H1 (cell line): ENCODE measurements around the gene NXPH2. TPM values are rescaled to one million over a fixed set of nuclear protein-coding genes. Genes with fewer than 3 reads are reported as not detected.
A peak's percentile ranks its signal among the peaks of the same experiment; 100 is the strongest.

Source experiments
- CTCF ChIA-PET: fragments of 300-600 bp; sonication (Branson Sonifier 250); formaldehyde crosslinking; loops from one replicate; lab custom pipeline; 2021; ENCODE audit not compliant: partially characterized antibody; lab: Charles Lee
- POLR2A ChIA-PET: fragments of 300-600 bp; sonication (Branson Sonifier 250); formaldehyde crosslinking; loops from one replicate; lab custom pipeline; 2021; ENCODE audit warnings: inconsistent platforms; ENCODE audit not compliant: partially characterized antibody; lab: Charles Lee
- DNase-seq, 2 experiments: peaks; one replicate each; pipeline versions ENCODE4 v3.0.0 to v3.0.0-alpha.2; 2010 to 2022; ENCODE audit warnings: low spot score in 2 of 2, low read depth in 1 of 2, mixed read lengths in 1 of 2
- FAIRE-seq: peaks from 2 replicates; lab custom pipeline; 2011; peaks lifted over from hg19 to GRCh38; lab: Jason Lieb, UNC
- H2AFZ ChIP-seq: 2 replicates; pipeline ENCODE4 v1.8.1; 2012; ENCODE audit warnings: low read length, inconsistent platforms
- H2AK5ac ChIP-seq: 2 replicates; pipeline ENCODE4 v1.6.1; 2013; ENCODE audit warnings: low read depth, low read length
- H2BK120ac ChIP-seq: replicated peaks from 2 replicates; pipeline ENCODE3; 2013; ENCODE audit warnings: low read depth, low read length, inconsistent platforms
- H2BK12ac ChIP-seq: 2 replicates; pipeline ENCODE4 v1.6.1; 2013; ENCODE audit warnings: low read depth, low read length
- H2BK15ac ChIP-seq: 2 replicates; pipeline ENCODE4 v1.6.1; 2013; ENCODE audit warnings: low read length
- H2BK20ac ChIP-seq: 2 replicates; pipeline ENCODE4 v1.6.1; 2013; ENCODE audit warnings: low read length
- H2BK5ac ChIP-seq: 2 replicates; pipeline ENCODE4 v1.6.1; 2013; ENCODE audit warnings: low read depth, low read length
- H3K14ac ChIP-seq: 2 replicates; pipeline ENCODE4 v1.6.1; 2013; ENCODE audit warnings: inconsistent platforms; ENCODE audit not compliant: insufficient read length
- H3K18ac ChIP-seq: 2 replicates; pipeline ENCODE4 v1.6.1; 2013; ENCODE audit warnings: low read length; ENCODE audit errors: extremely low read depth
- H3K23ac ChIP-seq: 2 replicates; pipeline ENCODE4 v1.6.1; 2013; ENCODE audit warnings: inconsistent platforms; ENCODE audit not compliant: insufficient read length
- H3K23me2 ChIP-seq: 2 replicates; pipeline ENCODE4 v1.6.1; 2013; ENCODE audit warnings: low read depth, low read length
- H3K27ac ChIP-seq: 2 replicates; pipeline ENCODE4 v1.6.1; 2011; ENCODE audit warnings: low read depth, low read length, inconsistent platforms
- H3K27me3 ChIP-seq, 4 experiments: replicated peaks in 1 of 4; 1 replicate in 1 of 4; 2 replicates in 3 of 4; pipeline versions ENCODE4 v1.6.1 to v1.8.1; 2011 to 2013; ENCODE audit warnings: low read length in 3 of 4, mild to moderate bottlenecking in 3 of 4, inconsistent platforms in 2 of 4, mixed read lengths in 2 of 4, moderate library complexity in 1 of 4; ENCODE audit not compliant: control insufficient read depth in 3 of 4, insufficient read depth in 3 of 4; ENCODE audit errors: extremely low read depth in 1 of 4
- H3K36me3 ChIP-seq, 4 experiments: 2 replicates each; pipeline versions ENCODE4 v1.6.1 to v1.8.1; 2011 to 2013; ENCODE audit warnings: mild to moderate bottlenecking in 4 of 4, low read length in 3 of 4, moderate library complexity in 2 of 4, control low read depth in 1 of 4, inconsistent platforms in 1 of 4; ENCODE audit not compliant: insufficient read depth in 4 of 4, control insufficient read depth in 2 of 4
- H3K4ac ChIP-seq: replicated peaks from 2 replicates; pipeline ENCODE3; 2013; ENCODE audit warnings: low read length, low read depth, mixed read lengths, inconsistent platforms; ENCODE audit not compliant: insufficient read length
- H3K4me1 ChIP-seq, 4 experiments: replicated peaks in 1 of 4; 1 replicate in 1 of 4; 2 replicates in 3 of 4; pipeline versions ENCODE4 v1.6.1 to v1.8.1; 2011 to 2013; ENCODE audit warnings: low read length in 3 of 4, inconsistent platforms in 2 of 4, mixed read lengths in 1 of 4; ENCODE audit not compliant: insufficient read depth in 4 of 4, control insufficient read depth in 3 of 4
- H3K4me2 ChIP-seq, 2 experiments: 2 replicates each; pipeline versions ENCODE4 v1.6.1 to v1.8.1; 2011 to 2013; ENCODE audit warnings: low read depth in 2 of 2, low read length in 2 of 2, control low read depth in 1 of 2, inconsistent platforms in 1 of 2, mild to moderate bottlenecking in 1 of 2; ENCODE audit not compliant: insufficient read depth in 1 of 2
- H3K4me3 ChIP-seq, 4 experiments: fragments of 200-600, 300-600 bp in 1 of 4; sonication (generic), shearing (Covaris generic), sonication (Bioruptor Twin) in 1 of 4; 2 replicates each; pipeline versions ENCODE4 v1.5.1 to v1.8.1; 2011 to 2016; ENCODE audit warnings: low read length in 4 of 4, low read depth in 3 of 4, control low read depth in 2 of 4, inconsistent platforms in 2 of 4, mild to moderate bottlenecking in 2 of 4, mixed read lengths in 1 of 4, moderate library complexity in 1 of 4; ENCODE audit not compliant: insufficient read depth in 2 of 4; ENCODE audit errors: extremely low read depth in 1 of 4
- H3K56ac ChIP-seq: replicated peaks from 2 replicates; pipeline ENCODE3; 2013; ENCODE audit warnings: low read depth, mild to moderate bottlenecking, mixed read lengths, low read length, inconsistent platforms; ENCODE audit not compliant: insufficient read length
- H3K79me1 ChIP-seq: 2 replicates; pipeline ENCODE4 v1.6.1; 2013; ENCODE audit warnings: low read depth, low read length, control low read depth
- H3K79me2 ChIP-seq, 2 experiments: 2 replicates each; pipeline versions ENCODE4 v1.6.1 to v1.8.1; 2012 to 2013; ENCODE audit warnings: low read length in 2 of 2, mild to moderate bottlenecking in 2 of 2, inconsistent platforms in 1 of 2; ENCODE audit not compliant: insufficient read depth in 2 of 2, control insufficient read depth in 1 of 2
- H3K9ac ChIP-seq, 4 experiments: replicated peaks in 1 of 4; 1 replicate in 1 of 4; 2 replicates in 3 of 4; pipeline versions ENCODE4 v1.6.1 to v1.8.1; 2011 to 2013; ENCODE audit warnings: low read depth in 3 of 4, low read length in 3 of 4, control low read depth in 2 of 4, mild to moderate bottlenecking in 2 of 4, moderate library complexity in 2 of 4, inconsistent platforms in 1 of 4; ENCODE audit errors: extremely low read depth in 1 of 4
- H3K9me3 ChIP-seq, 2 experiments: 2 replicates each; pipeline versions ENCODE4 v1.6.1 to v1.8.1; 2012 to 2013; ENCODE audit warnings: mild to moderate bottlenecking in 2 of 2, moderate library complexity in 2 of 2, control low read depth in 1 of 2, inconsistent platforms in 1 of 2, low read depth in 1 of 2, low read length in 1 of 2, mixed read lengths in 1 of 2; ENCODE audit not compliant: insufficient read depth in 2 of 2
- H4K20me1 ChIP-seq, 2 experiments: replicated peaks in 1 of 2; 2 replicates each; pipeline versions ENCODE3 to v1.8.1; 2011 to 2013; ENCODE audit warnings: inconsistent platforms in 2 of 2, low read length in 2 of 2, mild to moderate bottlenecking in 1 of 2; ENCODE audit not compliant: insufficient read depth in 2 of 2, control insufficient read depth in 1 of 2
- H4K5ac ChIP-seq: 2 replicates; pipeline ENCODE4 v1.6.1; 2013; ENCODE audit warnings: low read length, low read depth, mixed read lengths, inconsistent platforms; ENCODE audit not compliant: insufficient read length
- H4K8ac ChIP-seq: 2 replicates; pipeline ENCODE4 v1.8.0; 2013; ENCODE audit warnings: mild to moderate bottlenecking, moderate library complexity, low read length, inconsistent platforms; ENCODE audit not compliant: insufficient read depth; ENCODE audit errors: extremely low read depth
- H4K91ac ChIP-seq: replicated peaks from 2 replicates; pipeline ENCODE3; 2013; ENCODE audit warnings: low read length, mixed read lengths, inconsistent platforms; ENCODE audit not compliant: insufficient read length
- CHD2 ChIP-seq: IDR thresholded peaks from 2 replicates; pipeline ENCODE4 v1.6.1; 2012; ENCODE audit warnings: low read length, improper control_type of control experiment
- CREB1 ChIP-seq: IDR thresholded peaks from 2 replicates; pipeline ENCODE4 v1.6.1; 2012; ENCODE audit warnings: inconsistent platforms
- CTCF ChIP-seq, 3 experiments: IDR thresholded peaks; 1 replicate in 2 of 3; 2 replicates in 1 of 3; pipeline versions ENCODE4 v1.5.1 to v1.6.1; 2011; ENCODE audit warnings: low read length in 3 of 3, mild to moderate bottlenecking in 3 of 3, inconsistent platforms in 2 of 3, low read depth in 1 of 3, moderate library complexity in 1 of 3; ENCODE audit not compliant: insufficient read depth in 1 of 3; ENCODE audit errors: control extremely low read depth in 1 of 3
- HDAC2 ChIP-seq, 2 experiments: fragments of 300-600 bp in 1 of 2; sonication (generic) in 1 of 2; IDR thresholded peaks; 2 replicates each; pipeline ENCODE4 v1.6.1; 2011 to 2012; ENCODE audit warnings: low read depth in 2 of 2, low read length in 2 of 2, mild to moderate bottlenecking in 2 of 2, moderate library complexity in 2 of 2, borderline replicate concordance in 1 of 2, inconsistent platforms in 1 of 2
- HDAC6 ChIP-seq: IDR thresholded peaks from one replicate; pipeline ENCODE4 v1.7.1; 2012; ENCODE audit warnings: low read depth, mild to moderate bottlenecking, inconsistent platforms, low read length, moderate library complexity
- PHF8 ChIP-seq: fragments of 200-600 bp; sonication (generic); conservative IDR thresholded peaks from 2 replicates; pipeline ENCODE4 v1.7.1; 2012; ENCODE audit warnings: low read depth, mild to moderate bottlenecking, inconsistent platforms, low read length, moderate library complexity
- WGBS, 2 experiments: shearing (Covaris generic) in 1 of 2; methylation state at CpG; one replicate each; pipeline versions ENCODE4 v1.1.6 to v1.1.7; 2013 to 2015; ENCODE audit warnings: low lambda C conversion rate in 2 of 2, mixed read lengths in 2 of 2, inconsistent platforms in 1 of 2, low coverage in 1 of 2, missing lambda C conversion rate in 1 of 2; ENCODE audit not compliant: insufficient replicate concordance in 2 of 2, insufficient coverage in 1 of 2, insufficient read length in 1 of 2; ENCODE audit errors: extremely low coverage in 1 of 2, missing lambda C conversion rate in 1 of 2; 5-methylcytosine and 5-hydroxymethylcytosine counted together
- polyA plus RNA-seq, 7 experiments: library from polyadenylated mRNA; depleted of rRNA in 3 of 7; stranded (reverse) in 5 of 7; unstranded in 2 of 7; fragments of >200 nt in 5 of 7; fragments of 200-250 nt in 2 of 7; gene quantifications; 1 replicate in 5 of 7; 2 replicates in 1 of 7; 4 replicates in 1 of 7; pipeline versions ENCODE4 v1.2.1 to v1.2.3, GENCODE V29; 2011 to 2013; ENCODE audit warnings: missing spikeins in 2 of 7, mixed read lengths in 2 of 7
- total RNA-seq: library from RNA; stranded (reverse); fragmentation: NEBNext Ultra II Directional; extraction: Animal tissue kit (Norgen Biotek cat#: 25700); gene quantifications from 2 replicates; pipeline ENCODE4 v1.2.1, GENCODE V29; 2021

Gene NXPH2
- total and polyA plus RNA-seq, 2 of the 8 experiments (the other 6 are each of a cell fraction or from before 2014, with no cell fraction given) = 1.9 to 6.9 TPM

DNA sequence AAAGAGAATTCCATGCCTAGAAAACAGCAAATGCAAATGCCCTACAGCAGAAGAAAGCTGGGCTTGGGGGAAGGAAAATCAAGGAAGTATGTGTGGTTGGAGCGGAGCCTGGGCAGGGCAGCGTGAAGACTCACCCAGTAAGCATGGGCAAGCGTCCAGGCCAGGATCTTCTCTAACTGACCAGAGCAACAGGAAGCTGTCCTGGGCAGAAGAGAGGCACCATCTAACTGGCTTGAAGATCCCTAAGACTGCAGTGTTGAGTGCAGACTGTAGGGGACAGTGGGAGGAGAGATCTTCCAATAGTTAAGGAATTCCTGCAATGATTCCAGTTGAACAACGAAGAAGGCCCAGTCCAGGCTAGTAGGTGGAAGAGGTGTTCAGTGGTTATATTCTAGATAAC, 57.9 kb downstream of the NXPH2 start:
- H3K56ac ChIP-seq = no peak overlapping the region
- no peaks in the 10 kb centered on the region for H3K79me2 ChIP-seq
- no peak overlapping the region for H3K4me3 ChIP-seq
- FAIRE-seq = no peak
- H2BK20ac ChIP-seq = no peak overlapping the region
- no peak overlapping the region for H2BK5ac ChIP-seq
- no peak overlapping the region for H4K5ac ChIP-seq
- no peaks in the 10 kb centered on the region; the same call in 1 of the 2 replicates for H3K79me1 ChIP-seq
- WGBS, 2 experiments = 93% methylated on average over 4 of the region's 4 CpGs; no CpG with 5 or more reads in 1 of the 2 experiments
- no peaks in the 10 kb centered on the region for H3K36me3 ChIP-seq
- H2BK120ac ChIP-seq = no peak overlapping the region
- CTCF ChIA-PET = interaction anchor here (1.2 to 2.1 kb wide), 5 partner anchors 10 to 122 kb away, joined by 3 to 6 read pairs (median 4); no protein-coding TSS in a partner anchor
- no peak overlapping the region for H2AK5ac ChIP-seq
- no peak overlapping the region for H3K27ac ChIP-seq
- no peak overlapping the region for H3K23ac ChIP-seq
- peaks cover 0 to 9% (median 4%) of the 10 kb centered on the region in 4 experiments; a peak in 3 of 7 replicates for H3K4me1 ChIP-seq
- POLR2A ChIA-PET = interaction anchor here (1.3 kb wide), 1 partner anchor 9 kb away, joined by 3 read pairs; no protein-coding TSS in a partner anchor
- no peaks in the 10 kb centered on the region for H3K9me3 ChIP-seq
- no peak overlapping the region for H3K9ac ChIP-seq
- H3K4me2 ChIP-seq = no peak overlapping the region
- no peak overlapping the region for H3K14ac ChIP-seq
- H3K18ac ChIP-seq = no peak overlapping the region
- H2AFZ ChIP-seq = no peak overlapping the region
- H4K91ac ChIP-seq = no peak overlapping the region
- no peaks in the 10 kb centered on the region for H3K27me3 ChIP-seq
- H3K23me2 ChIP-seq = no peaks in the 10 kb centered on the region
- H4K8ac ChIP-seq = no peak overlapping the region
- no peak overlapping the region for H2BK15ac ChIP-seq
- no peak for DNase-seq
- H3K4ac ChIP-seq = no peak overlapping the region
- no peaks in the 10 kb centered on the region for H4K20me1 ChIP-seq
- no peak overlapping the region for H2BK12ac ChIP-seq
- TF ChIP-seq CTCF (IDR thresholded peaks at IDR 0.05; ENCODE audit: control extremely low read depth in 1 of 3, insufficient read depth in 1 of 3, low read depth in 1 of 3, low read length in 3 of 3) = peak in 2 of 3 experiments; percentile 11 to 36; a peak in 1 of 4 replicates
- TF ChIP-seq PHF8 = no peak
- no peak for TF ChIP-seq HDAC2 (IDR thresholded peaks at IDR 0.05; ENCODE audit: borderline replicate concordance in 1 of 2, low read depth in 2 of 2, low read length in 2 of 2)
- no peak for TF ChIP-seq CHD2
- no peak for TF ChIP-seq HDAC6
- no peak for TF ChIP-seq CREB1
